Measurements from ENCODE around the gene SPEN. TPM values are rescaled to one million over a fixed set of nuclear protein-coding genes. Genes with fewer than 3 reads are reported as not detected.

Gene SPEN
- total RNA-seq, 1 experiment from 2014 or later, result 58.3 TPM

- Histone ChIP-seq H3K27me3 (ENCODE audit: control insufficient read depth, insufficient read depth, low read length) (no peaks in the 10 kb centered on the region), H3K4me3 (ENCODE audit: low read depth in 2 of 2, low read length in 2 of 2) (peak overlapping the region; percentile 98), H3K36me3 (ENCODE audit: control insufficient read depth, insufficient read depth, low read length) (peaks cover 4% of the 10 kb centered on the region; the same call in 1 of the 2 replicates), H3K4me1 (ENCODE audit: control insufficient read depth, insufficient read depth, low read length) (peaks cover 37% of the 10 kb centered on the region), H3K27ac (ENCODE audit: low read length) (peak overlapping the region; percentile 60; the same call in 1 of the 2 replicates), H3K9me3 (ENCODE audit: control insufficient read depth, insufficient read depth, low read depth, low read length) (no peaks in the 10 kb centered on the region)
- in situ Hi-C loops (cut with HindIII; ENCODE audit: low pct_unique_long_range_greater_than_20kb, low sequenced_read_pairs), result no loop called here
- ATAC-seq, result no peak
- BruUV-seq (replicated peaks), result no TSS peak
- CTCF ChIA-PET, result interaction anchor here (0.6 kb wide), 1 partner anchor 66 kb away, joined by 4 read pairs; no protein-coding TSS in a partner anchor
- DNase-seq (ENCODE audit: low read depth, low spot score), result no peak
- TF ChIP-seq CTCF (IDR thresholded peaks at IDR 0.05), result no peak
- no peak for TF ChIP-seq SIN3A (IDR thresholded peaks at IDR 0.05; ENCODE audit: borderline replicate concordance, insufficient read depth, low read depth, low read length)
- no peak for TF ChIP-seq TCF7L2 (IDR thresholded peaks at IDR 0.05; ENCODE audit: low read depth, low read length)
- TF ChIP-seq POLR2AphosphoS5 (IDR thresholded peaks at IDR 0.05; ENCODE audit: low read depth, low read length), result no peak
- no peak for TF ChIP-seq REST (IDR thresholded peaks at IDR 0.05; ENCODE audit: insufficient read depth in 1 of 2, low read depth in 2 of 2, low read length in 1 of 2)
- POLR2A ChIA-PET, result interaction anchor here (1.2 kb wide), 1 partner anchor 14 kb away, joined by 9 read pairs; no protein-coding TSS in a partner anchor
- intact Hi-C loops (cut with micrococcal nuclease; ENCODE audit: unreplicated experiment), result no loop called here
These were observed 311 bp downstream of the SPEN start for GRCh38 chr1:15847893-15848142.

GRCh38 chr1:15848143-15848928 is 829 bp downstream of the SPEN start:
- CTCF ChIA-PET, result interaction anchor here (0.6 kb wide), 3 partner anchors 14 to 54 kb away, joined by 3 to 6 read pairs (median 3); no protein-coding TSS in a partner anchor
- no TSS peak for BruUV-seq (replicated peaks)
- intact Hi-C loops (cut with micrococcal nuclease; ENCODE audit: unreplicated experiment), result no loop called here

More at GRCh38 chr1:15848143-15848928, 829 bp downstream of the SPEN start:
- Histone ChIP-seq H3K36me3 (ENCODE audit: control insufficient read depth, insufficient read depth, low read length) (peaks cover 4% of the 10 kb centered on the region; the same call in 1 of the 2 replicates), H3K27ac (ENCODE audit: low read length) (peak overlapping the region; percentile 99), H3K27me3 (ENCODE audit: control insufficient read depth, insufficient read depth, low read length) (no peaks in the 10 kb centered on the region), H3K9me3 (ENCODE audit: control insufficient read depth, insufficient read depth, low read depth, low read length) (no peaks in the 10 kb centered on the region), H3K4me3 (ENCODE audit: low read depth in 2 of 2, low read length in 2 of 2) (peak overlapping the region; percentile 98), H3K4me1 (ENCODE audit: control insufficient read depth, insufficient read depth, low read length) (peaks cover 41% of the 10 kb centered on the region)
- DNase-seq (ENCODE audit: low read depth, low spot score) (no peak), ATAC-seq (peak; percentile 2; the same call in 1 of the 2 replicates)
- peak; percentile 45; the same call in 1 of the 2 replicates for TF ChIP-seq SIN3A (IDR thresholded peaks at IDR 0.05; ENCODE audit: borderline replicate concordance, insufficient read depth, low read depth, low read length)
- no peak for TF ChIP-seq CTCF (IDR thresholded peaks at IDR 0.05)
- POLR2A ChIA-PET, result interaction anchor here (1.2 kb wide), 1 partner anchor 15 kb away, joined by 9 read pairs; no protein-coding TSS in a partner anchor
- in situ Hi-C loops (cut with HindIII; ENCODE audit: low pct_unique_long_range_greater_than_20kb, low sequenced_read_pairs), result no loop called here

Measured in Panc1 (cell line).